GM19025 (cell line): Measurements from ENCODE around the gene CELF3.

Experiments used
- ATAC-seq: cut with Tn5 transposase; IDR thresholded peaks from one replicate; pipeline ENCODE4 v1.9.1; 2021; ENCODE audit warnings: mild to moderate bottlenecking, low read depth, moderate library complexity; ENCODE audit not compliant: unreplicated experiment

CELF3 gene

DNA sequence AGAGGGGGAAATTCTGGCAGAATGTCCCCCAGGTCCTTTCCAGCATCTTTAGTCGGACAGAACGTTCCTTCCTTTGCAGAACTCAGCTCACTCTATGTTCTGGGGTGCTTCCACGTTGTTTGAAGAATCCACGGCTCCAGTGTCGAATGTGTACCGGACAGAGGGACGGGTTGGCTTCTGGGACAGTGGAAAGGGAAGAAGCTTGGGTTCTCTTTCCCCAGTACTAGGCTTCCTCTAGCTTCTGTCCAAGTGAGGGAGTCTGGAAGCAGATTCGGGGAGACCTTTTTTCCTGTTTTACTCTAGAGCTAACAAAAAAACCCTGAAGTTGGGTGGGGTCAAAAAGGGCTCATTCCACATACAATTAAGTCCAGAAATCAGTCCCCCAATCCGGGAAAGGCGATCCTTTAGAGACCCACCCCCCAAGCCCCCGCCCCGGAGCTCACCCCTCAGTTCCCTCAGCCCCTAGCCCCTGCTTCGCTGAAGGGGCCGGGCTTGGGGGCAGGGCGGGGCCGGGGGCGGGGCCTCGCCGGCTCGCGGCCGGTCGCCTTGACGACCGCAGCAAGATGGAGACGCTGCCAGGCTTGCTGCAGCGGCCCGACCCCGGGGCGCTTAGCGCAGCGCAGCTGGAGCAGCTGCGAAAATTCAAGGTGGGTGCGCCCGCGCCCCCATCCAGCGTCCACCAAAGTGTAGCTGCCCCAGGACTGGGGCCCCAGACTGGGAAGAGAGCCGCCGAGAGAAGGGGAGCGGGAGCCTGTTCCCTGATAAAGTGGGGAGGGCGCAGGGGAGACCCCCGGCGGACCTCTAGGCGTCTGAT, 4.6 kb upstream of the CELF3 start, which contains the start of gene RIIAD1:
TSS of gene RIIAD1 (plus strand) at position 549 of the 814 bp plus-strand sequence. CDS start at position 564, 15 bp downstream.
- peak; percentile 67 for ATAC-seq

DNA sequence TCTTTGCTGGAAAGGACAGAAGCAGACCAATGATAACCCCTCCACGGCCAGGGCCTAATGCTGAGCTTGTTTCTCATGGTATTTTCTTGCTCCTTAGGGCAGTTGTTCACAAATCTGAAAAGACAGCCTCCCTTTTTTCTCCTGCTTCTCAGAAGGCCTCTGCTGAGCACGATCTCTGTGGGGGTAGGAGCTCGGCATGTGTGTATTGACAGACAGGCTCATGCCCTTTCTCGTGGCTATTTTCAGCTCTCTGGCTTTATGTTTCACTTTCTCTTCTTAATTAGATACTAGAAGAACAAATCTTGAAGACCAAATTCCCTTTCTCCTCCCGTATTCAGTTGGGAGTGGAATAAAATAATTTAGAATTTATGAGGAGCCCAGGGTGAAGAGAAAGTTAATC, 4.0 kb upstream of the CELF3 start:
- no peak for ATAC-seq

DNA sequence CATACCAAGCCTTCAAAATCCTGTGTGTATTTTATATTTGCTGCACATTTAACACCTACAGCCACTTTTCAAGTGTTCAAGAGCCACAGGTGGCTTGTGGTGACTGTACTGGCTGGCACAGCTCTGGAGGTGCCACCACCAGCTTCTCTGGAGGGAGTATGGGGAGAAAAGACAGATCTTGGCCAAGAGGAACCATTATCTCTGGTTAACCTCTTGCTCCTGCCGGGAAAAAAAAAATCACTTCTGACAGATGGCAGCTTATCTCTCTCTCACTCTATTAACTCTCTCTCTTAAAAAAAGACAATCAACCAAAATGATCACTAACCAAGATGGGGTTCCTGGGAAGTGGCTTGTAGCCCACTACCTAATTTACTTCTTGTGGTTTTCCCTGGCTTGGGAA, 3.5 kb upstream of the CELF3 start:
- ATAC-seq = no peak

DNA sequence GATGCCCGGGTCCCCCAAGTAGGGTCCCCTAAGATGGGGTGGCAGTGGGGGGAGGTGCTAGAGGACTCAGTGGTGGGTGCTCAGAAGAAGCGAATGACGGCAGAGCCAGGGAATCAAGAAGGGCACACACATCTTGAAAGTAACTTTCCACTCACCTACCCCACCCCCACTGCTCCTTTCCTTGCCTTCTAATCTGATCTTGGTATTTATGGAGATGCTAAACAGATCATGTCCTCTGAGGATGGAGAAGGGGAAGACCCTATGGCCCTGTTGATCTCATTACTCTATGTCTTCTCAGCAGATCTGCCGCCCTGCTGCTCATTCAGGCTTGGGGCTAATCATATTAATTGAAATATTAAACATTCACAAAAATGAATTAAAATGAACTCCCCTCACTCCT, 2.1 kb upstream of the CELF3 start:
- no peak for ATAC-seq

DNA sequence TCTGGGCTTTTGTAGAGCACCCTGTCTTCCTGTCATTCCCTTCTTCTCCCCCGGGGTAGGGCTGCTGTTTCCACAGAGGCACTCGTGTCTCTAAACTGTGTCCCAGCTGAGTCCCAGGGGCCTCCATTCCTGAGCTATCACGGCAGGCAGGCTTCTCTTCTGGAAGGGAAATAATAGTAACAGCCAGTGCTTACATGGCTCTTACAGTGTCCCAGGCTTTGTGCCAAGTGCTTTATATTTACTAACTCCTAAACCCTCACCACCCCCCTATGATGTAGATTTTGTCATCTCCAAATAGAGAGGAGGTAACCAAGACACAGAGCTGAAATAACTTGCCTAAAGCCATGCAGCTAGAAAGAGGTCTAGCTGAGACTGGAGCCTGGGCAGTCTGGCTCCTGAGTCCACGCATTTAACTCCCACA, 1.4 kb upstream of the CELF3 start:
- no peak for ATAC-seq

DNA sequence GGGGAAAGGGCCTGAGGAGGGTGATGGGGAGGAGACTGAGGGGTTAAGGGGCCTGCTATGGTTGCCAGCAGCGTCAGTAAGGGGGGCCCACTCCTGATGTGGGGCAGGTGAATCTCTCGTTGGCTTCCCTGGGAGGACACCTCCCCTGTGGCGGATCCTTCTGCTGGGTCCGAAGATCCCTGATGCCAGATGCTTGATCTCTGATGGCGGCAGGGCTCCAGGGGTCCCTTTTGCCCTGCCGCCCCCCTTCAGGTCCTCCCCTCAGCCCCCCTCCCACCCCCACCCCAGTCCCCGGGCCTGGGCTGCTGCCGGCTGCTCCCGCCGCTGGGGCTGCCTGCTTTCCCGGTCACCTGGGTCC, 219 bp downstream of the CELF3 start:
- ATAC-seq = no peak

DNA sequence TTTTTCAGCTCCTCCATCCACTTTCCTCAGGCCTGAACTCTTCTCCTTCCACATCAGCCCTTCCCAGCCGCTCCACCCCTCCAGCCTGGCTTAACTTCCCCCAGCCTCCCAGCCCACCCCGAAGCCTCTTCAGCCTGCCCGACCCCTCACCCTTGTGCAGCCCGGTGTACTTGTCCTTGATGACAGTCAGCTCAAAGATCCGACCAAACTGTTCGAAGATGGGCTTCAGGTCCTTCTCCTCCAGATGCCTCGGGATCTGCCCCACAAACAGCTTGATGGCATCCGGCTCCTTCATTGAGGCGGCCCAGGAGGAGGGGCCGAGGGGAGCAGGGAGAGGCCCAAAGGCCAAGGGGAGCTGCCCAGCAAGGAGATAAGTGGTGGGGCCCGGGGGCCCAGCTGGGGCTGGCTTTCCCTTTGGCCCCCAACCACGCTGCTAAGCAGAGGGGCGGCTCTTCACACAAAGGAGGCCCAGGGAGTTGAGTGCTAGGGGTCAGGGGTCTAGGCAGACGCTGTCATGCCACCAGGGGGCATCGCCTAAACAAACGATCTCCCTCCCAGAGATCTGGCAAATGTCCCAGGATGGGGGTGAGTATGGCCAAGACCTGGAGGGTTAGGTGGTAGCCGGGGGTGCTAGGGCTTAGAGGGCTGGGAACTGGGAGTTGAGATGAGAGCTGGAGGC, 738 bp downstream of the CELF3 start:
- ATAC-seq = no peak

DNA sequence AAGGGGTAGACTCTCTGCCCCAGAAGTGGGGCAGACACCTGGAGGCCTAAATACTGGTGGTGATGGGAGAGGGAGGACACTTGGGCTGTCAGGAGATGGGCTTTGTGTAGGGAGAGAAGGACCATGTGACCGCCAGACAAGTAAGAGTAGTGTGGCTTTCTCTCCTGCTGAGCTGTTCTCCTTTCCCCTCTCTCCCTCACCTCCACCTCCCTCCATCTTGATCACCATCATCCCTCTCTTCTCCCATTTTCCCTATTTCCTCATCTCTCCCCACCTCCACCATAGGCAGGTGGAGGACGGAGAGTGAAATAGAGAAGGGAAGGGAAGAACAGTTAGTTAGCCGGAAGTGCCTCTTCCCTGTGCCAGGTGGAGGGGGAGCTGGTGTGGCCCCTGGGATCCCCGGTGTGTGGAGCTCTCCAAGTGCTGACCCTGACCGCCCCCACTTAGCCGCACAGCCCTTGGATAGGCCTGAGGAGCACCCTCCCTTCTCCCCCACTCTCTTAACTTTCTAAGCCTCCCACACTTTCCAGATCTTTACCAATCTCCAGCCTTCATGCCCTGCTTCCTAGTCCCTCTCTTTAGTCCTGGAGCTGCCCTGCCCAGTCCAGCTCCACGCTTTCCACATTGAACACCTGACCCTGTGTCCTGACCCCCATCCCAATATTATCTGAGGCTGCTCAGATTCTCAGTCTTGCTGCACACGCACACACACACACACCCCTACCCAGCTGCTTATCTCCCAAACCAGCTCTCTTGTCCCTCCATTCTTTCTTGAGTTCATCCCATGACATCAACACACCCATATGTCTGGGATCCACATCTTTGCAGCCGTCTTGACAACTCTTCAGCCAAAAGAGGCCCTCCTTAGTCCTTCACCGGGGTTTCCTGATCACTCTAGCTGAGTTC, 1.5 kb downstream of the CELF3 start:
- ATAC-seq = no peak

DNA sequence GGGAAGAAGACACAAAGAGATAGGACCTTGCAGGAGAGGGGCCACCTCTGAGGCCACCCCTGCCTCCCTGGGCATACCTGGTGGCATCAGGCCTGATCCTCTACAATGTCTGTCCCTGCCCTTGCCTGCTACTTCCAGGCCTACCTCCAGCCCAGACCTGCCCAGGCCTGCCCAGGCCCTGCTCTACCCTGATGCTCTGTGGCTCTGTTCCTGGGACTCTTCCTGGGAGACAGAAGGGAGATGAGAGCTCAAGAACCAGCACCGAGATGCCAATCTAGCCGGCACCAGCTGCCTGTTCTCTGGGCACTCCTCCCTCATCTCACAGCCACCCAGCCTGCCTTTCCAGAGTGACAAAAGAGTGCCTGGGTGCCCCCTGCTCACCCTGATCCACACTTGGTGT, 2.7 kb downstream of the CELF3 start:
- no peak for ATAC-seq

DNA sequence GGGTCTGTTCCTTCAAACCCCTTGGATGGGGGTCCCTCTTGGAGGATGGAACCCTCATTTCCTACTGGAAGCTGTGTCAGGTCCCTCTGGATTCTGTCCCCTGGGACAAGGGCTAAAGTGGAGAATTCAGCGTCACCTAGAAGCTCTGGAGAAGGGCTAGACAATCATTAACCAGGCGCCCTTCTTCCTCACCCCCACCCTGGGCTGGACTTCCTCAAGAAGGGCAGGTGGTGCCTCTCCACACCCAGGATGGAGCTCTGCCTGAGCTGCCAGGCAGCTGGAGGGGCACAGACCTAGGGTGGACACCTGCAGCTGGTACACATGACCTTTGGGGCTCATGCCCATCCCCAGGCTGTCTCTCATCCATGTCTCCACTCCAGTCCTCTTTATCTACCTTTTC, 3.6 kb downstream of the CELF3 start:
- no peak for ATAC-seq

DNA sequence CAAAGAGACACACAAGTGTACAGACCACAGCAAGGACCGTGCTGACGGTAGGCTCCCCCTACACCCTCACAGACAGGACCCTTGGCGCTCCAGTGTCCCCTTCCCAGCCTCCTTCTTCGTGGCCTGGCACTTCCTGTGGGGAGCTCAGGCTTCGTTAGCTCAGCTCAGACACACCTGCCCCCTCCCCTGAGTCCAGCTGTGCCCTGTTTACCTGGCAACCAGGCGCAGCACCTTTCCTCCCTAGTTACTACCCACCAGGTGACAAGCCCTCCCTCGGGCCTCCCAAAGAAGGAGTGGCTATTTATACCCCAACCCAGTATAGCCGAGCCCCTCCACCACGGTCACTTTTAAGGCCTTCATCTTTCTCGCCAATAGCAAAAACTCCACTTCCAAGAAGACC, 4.7 kb downstream of the CELF3 start:
- ATAC-seq = no peak

DNA sequence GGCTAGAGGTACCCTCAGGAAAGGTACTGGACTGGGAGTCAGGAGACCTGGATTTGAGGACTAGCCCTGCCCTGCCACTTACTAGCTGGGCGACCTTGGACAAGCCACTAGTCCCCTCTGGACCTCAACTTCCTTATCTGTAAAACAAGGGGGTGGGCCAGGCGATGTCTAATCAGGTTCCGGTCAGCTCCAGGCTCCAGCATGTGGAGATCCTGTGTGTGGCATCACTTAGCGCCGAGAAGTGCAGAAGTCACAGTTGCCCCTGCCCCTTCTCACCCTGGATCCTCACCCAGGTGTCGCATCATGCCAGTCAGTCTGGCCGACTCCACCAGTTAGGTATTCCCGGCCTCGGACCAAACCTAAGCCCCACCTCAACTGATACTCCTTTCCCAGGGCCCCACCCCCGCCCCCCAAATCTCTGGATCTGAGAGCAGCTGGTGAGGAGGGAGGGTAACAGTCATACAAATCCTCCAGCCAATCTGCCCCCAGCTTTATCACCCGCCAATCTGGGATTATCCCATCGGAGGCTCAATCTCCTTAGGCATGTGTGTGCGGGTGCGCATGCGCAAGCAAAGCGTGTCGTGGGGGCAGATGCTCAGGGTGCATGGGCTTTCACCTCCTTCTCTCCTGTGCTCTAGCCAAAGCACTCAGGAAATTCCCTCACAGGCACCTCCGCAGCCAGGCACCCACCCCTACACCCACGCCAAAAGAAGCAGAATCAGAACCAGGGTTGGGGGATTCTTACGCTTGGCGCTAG, 5.4 kb downstream of the CELF3 start:
- ATAC-seq = no peak

DNA sequence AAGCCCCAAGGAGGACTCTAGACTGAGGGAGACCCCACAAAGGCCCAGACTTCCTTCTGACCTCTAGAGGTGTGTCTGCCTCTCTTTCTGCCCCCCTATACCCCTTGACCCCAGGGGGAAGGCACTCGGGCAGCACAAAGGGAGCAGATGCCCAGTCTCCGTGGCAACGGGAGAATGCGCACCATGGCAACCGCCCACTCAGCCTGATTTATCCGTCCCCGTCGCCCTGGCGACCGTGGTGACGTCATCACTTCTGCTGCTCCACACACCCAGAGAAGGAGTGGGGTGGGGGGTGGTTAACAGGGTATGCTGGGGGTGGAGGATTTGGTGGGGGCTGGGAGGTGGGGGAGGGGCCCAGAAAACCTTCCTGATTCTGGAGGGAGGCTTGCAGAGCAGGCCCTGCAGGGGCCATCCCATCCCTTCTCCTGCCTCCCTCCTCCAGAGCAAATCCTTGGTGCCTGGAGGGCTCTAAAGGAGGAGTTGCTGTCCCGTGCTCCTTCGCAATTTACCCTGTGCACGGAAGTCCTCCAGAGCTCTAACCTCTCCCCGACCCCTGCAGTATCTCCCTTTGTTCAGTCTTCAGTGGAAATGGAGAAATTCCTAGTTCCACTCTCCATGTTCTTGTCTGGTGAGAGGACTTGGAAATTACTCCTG, 6.3 kb downstream of the CELF3 start:
- no peak for ATAC-seq

DNA sequence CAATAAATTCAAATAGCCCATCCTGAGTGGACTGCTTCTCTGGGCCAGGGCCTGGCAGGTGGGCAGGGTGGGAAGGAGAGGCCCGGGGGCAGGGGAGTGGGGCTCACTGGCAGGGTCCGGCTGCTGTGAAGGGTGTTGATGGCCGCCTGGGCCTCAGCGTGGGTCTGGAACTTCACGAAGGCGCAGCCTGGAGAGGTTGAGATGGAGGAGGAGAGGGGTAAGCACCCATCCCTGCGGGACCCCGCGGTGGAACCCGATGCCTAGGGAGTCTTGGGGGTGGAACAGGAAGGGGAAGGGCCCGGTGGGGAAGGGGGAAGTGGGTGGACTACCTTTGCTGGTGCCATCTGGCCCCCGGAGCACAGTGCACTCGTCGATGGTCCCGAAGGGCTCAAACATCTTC, 7.7 kb downstream of the CELF3 start:
- ATAC-seq = no peak

DNA sequence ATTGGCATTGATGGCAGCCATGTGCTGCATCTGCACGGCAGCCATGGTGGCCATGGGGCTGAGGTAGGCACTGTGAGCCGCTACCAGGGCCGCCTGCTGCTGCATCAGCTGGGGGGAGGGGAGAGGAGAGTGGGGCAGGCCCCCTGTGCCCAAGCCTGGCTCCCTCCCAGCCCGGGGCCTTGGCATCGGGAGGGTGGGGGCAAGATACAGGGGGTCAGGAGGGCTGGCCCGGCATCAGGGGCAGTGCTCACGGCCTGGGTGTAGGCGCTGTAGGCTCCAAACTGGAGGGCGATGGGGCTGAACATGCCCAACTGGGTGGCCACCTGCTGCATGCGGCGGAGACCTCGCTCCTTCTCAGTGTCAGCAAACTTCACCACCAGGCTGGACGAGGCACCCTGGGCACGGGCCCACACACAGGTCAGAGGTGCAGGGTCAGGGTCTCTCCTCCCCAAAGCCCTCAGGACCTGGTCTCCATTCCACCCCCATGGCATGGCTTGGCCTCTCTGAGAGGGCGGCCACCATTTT, 9.0 kb downstream of the CELF3 start:
- no peak for ATAC-seq

DNA sequence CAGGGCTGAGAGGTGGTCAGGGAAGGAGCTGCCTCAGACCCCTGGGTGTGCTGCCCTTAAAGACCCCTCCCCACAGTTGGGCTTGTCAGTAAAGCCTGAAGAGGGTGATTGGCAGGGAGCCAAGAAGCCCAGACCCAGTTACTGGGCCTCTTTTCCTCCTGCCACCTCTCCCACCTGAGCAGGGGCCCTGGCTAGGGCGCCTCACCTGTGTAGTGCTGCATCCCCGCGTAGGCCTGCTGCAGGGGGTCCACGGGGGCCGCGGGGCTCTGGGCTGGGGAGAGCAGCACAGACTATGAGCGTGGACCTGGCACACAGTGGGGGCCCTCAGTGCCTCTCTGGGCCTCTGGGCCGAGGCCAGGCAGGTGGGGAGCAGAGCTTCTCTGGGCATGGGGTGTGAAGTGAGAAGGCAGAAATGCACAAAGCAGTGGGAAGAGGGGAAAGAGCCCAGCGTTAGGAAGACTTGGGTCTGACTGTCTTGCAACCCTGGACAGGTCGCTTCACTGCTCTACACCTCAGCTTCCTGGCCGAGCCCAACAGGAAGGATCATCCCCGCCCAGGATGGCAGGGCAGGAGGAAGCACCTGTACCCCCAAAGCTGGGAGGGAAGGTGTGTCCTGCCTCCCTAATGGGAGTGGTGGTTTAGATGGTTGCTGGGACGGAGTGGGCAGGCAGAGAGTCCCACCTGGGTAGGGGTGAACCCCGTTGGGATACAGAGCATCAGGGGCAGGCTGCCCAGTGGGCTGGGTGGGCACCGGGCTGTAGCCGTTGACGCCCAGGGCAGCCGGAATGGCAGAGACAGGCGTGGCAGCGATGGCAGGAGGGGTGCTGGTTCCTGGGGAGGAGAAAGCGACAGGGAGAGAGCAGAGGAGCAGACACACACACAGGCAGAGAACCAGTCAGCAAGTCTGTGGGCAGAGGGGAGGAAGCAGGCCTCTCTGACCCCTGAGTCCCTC, 9.9 kb downstream of the CELF3 start:
- ATAC-seq = no peak

DNA sequence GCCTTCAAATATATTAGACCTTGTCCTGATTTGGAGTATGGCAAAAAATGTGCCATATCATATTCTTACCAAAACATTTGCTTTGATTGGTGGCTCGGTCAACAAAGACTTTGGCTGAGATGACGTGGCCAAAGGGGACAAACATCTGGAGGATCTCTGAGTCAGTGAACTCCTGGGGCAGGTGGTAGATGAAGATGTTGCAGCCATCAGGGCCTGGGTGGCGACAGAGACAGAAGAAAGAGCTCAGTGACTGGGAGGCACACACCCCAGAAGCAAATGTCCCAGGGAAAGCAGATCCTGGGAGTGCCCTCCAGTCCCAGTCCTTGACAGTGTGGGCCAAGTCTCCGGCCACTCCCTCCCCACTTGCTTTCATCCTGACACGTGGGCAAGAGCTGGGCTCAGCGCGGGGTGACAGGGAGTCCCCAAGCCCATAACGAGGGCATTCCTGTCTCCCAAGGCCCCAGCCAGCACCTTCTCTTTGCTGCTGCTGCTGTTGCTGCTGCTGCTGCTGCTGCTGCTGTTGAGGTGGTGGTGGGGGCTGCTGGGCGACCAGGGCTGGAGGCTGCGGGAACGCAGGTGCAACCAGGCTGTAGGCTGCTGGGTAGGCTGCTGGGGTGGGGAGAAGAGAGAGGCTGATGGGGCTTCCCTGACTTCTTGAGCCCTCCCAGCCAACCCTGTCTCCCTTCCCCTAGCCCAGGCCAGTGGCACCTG, 10.7 kb downstream of the CELF3 start:
- no peak for ATAC-seq

DNA sequence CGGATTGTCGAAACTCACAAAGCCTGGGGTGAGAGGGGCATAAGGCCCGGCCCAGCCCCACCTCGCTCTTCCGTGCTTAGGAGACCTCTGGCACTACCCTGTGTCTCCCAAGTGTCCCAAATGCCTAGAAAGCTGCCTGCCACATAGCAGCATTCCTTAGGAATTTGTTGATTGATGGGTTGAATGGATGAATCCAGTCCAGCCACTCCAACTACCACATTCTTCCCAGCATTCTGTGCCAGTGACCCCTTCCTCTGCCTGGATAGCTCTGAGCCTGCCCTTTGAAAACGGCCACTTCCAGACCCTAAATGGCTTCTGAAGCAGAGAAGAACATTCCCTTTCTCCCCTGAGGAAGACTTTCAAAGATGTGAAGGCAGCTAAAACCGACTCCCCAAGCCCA, 11.5 kb downstream of the CELF3 start:
- ATAC-seq = no peak
